ENCODE measurements around the gene ACP2.

ACP2 gene

GRCh38 chr11:47267876-47268275 is 19.3 kb upstream of the ACP2 start:
- Histone ChIP-seq H3K9me3 (ENCODE audit: control insufficient read depth, insufficient read depth, low read length) (no peaks in the 10 kb centered on the region), H3K4me3 (ENCODE audit: low read depth, low read length) (peak overlapping the region; percentile 94; the same call in 1 of the 2 replicates), H3K27ac (ENCODE audit: low read depth, low read length) (peak overlapping the region; percentile 95), H3K27me3 (ENCODE audit: control insufficient read depth, insufficient read depth, low read length) (no peaks in the 10 kb centered on the region), H3K4me1 (ENCODE audit: control insufficient read depth, insufficient read depth, low read length) (peaks cover 33% of the 10 kb centered on the region), H3K9ac (ENCODE audit: low read depth, low read length) (no peak overlapping the region), H3K36me3 (ENCODE audit: control insufficient read depth, insufficient read depth, low read length) (no peaks in the 10 kb centered on the region)

DNA sequence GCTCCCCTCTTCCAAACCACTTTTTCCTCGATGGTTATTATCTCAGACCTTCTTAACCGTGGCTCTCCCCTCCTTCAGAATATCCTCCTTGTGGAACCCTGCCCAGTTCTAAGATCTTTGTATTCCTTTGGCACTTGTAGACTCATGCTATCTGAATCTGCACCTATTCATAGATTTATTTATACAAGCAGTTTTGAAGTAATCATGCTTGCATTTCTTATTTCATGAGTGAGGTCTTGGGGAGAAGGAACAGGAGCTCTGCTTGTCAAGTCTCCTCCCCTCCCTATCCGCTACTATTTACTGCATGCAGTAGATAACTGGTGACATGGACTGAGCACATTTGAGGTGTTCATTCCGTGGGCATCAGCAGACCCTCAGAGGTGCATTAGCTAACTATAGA is 15.9 kb upstream of the ACP2 start:
- Histone ChIP-seq H3K4me3 (ENCODE audit: low read depth, low read length) (no peak overlapping the region), H3K36me3 (ENCODE audit: control insufficient read depth, insufficient read depth, low read length) (no peaks in the 10 kb centered on the region), H3K27ac (ENCODE audit: low read depth, low read length) (no peak overlapping the region), H3K9me3 (ENCODE audit: control insufficient read depth, insufficient read depth, low read length) (no peaks in the 10 kb centered on the region), H3K9ac (ENCODE audit: low read depth, low read length) (no peak overlapping the region), H3K27me3 (ENCODE audit: control insufficient read depth, insufficient read depth, low read length) (no peaks in the 10 kb centered on the region), H3K4me1 (ENCODE audit: control insufficient read depth, insufficient read depth, low read length) (peaks cover 18% of the 10 kb centered on the region)

DNA sequence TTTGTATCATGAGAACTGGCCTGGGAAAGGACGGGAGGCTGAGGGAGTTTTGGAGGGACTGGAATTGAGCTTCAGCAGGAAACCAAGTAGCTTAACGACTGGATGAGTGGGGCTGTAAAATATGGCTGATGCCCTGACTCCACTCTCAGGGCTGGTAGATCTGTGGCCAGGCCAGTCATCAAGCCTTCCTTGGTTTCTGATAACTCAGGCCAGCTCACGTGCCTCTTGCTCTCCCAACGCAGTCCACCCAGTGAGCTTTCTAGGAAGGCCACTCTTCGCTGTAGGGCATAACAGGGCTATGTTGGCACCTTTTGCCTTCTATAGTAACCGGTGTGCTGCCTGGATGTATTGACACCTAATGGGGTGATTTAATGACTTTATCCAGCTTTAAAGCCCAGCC is 15.5 kb upstream of the ACP2 start:
- H3K4me1 ChIP-seq (ENCODE audit: control insufficient read depth, insufficient read depth, low read length), result peaks cover 21% of the 10 kb centered on the region
- no peak overlapping the region for H3K27ac ChIP-seq (ENCODE audit: low read depth, low read length)

DNA sequence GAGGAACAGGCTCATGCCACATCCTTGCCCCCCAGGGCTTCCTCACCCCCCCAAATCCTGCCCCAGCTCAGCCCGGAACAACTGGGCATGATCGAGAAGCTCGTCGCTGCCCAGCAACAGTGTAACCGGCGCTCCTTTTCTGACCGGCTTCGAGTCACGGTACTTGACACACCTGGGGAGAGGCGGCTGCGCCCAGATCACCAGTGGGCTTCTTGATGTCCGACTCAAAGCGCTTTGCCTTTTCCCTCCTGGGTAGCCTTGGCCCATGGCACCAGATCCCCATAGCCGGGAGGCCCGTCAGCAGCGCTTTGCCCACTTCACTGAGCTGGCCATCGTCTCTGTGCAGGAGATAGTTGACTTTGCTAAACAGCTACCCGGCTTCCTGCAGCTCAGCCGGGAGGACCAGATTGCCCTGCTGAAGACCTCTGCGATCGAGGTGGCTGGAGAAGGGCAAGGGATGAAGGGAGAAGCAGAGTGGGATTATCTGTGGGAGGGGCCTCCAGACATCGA is 12.7 kb upstream of the ACP2 start:
- H3K9me3 ChIP-seq (ENCODE audit: control insufficient read depth, insufficient read depth, low read length), result no peaks in the 10 kb centered on the region
- H3K9ac ChIP-seq (ENCODE audit: low read depth, low read length), result no peak overlapping the region
- peaks cover 18% of the 10 kb centered on the region for H3K4me1 ChIP-seq (ENCODE audit: control insufficient read depth, insufficient read depth, low read length)
- no peak overlapping the region for H3K27ac ChIP-seq (ENCODE audit: low read depth, low read length)
- no peak overlapping the region for H3K4me3 ChIP-seq (ENCODE audit: low read depth, low read length)
- no peaks in the 10 kb centered on the region for H3K27me3 ChIP-seq (ENCODE audit: control insufficient read depth, insufficient read depth, low read length)
- H3K36me3 ChIP-seq (ENCODE audit: control insufficient read depth, insufficient read depth, low read length), result no peaks in the 10 kb centered on the region

More for the DNA sequence above, 15.5 kb upstream of the ACP2 start:
- Histone ChIP-seq H3K27me3 (ENCODE audit: control insufficient read depth, insufficient read depth, low read length) (no peaks in the 10 kb centered on the region), H3K9me3 (ENCODE audit: control insufficient read depth, insufficient read depth, low read length) (no peaks in the 10 kb centered on the region), H3K9ac (ENCODE audit: low read depth, low read length) (no peak overlapping the region), H3K4me3 (ENCODE audit: low read depth, low read length) (no peak overlapping the region), H3K36me3 (ENCODE audit: control insufficient read depth, insufficient read depth, low read length) (no peaks in the 10 kb centered on the region)

DNA sequence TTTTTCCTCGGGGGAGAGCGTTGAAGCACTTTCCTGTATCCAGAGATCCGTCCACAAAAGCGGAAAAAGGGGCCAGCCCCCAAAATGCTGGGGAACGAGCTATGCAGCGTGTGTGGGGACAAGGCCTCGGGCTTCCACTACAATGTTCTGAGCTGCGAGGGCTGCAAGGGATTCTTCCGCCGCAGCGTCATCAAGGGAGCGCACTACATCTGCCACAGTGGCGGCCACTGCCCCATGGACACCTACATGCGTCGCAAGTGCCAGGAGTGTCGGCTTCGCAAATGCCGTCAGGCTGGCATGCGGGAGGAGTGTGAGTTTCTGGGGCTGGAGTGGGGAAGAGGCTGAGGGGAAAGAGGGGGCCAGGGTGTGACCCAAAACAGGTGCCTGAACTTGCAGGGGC is 11.8 kb upstream of the ACP2 start:
- H3K27me3 ChIP-seq (ENCODE audit: control insufficient read depth, insufficient read depth, low read length), result no peaks in the 10 kb centered on the region
- no peaks in the 10 kb centered on the region for H3K9me3 ChIP-seq (ENCODE audit: control insufficient read depth, insufficient read depth, low read length)
- no peaks in the 10 kb centered on the region for H3K36me3 ChIP-seq (ENCODE audit: control insufficient read depth, insufficient read depth, low read length)
- peaks cover 18% of the 10 kb centered on the region for H3K4me1 ChIP-seq (ENCODE audit: control insufficient read depth, insufficient read depth, low read length)
- no peak overlapping the region for H3K9ac ChIP-seq (ENCODE audit: low read depth, low read length)
- H3K4me3 ChIP-seq (ENCODE audit: low read depth, low read length), result no peak overlapping the region
- H3K27ac ChIP-seq (ENCODE audit: low read depth, low read length), result no peak overlapping the region

- peak overlapping the region; percentile 53 for H3K27ac ChIP-seq (ENCODE audit: low read depth, low read length)
- 0 out of 2 replicates have a peak overlapping the region, but pooled peaks have one; percentile 5 for H3K9ac ChIP-seq (ENCODE audit: low read depth, low read length)
- no peak overlapping the region for H3K4me3 ChIP-seq (ENCODE audit: low read depth, low read length)
- no peaks in the 10 kb centered on the region for H3K9me3 ChIP-seq (ENCODE audit: control insufficient read depth, insufficient read depth, low read length)
- H3K27me3 ChIP-seq (ENCODE audit: control insufficient read depth, insufficient read depth, low read length), result no peaks in the 10 kb centered on the region
- H3K4me1 ChIP-seq (ENCODE audit: control insufficient read depth, insufficient read depth, low read length), result peaks cover 18% of the 10 kb centered on the region
- no peaks in the 10 kb centered on the region for H3K36me3 ChIP-seq (ENCODE audit: control insufficient read depth, insufficient read depth, low read length)
Measured at GRCh38 chr11:47259232-47259977, 10.8 kb upstream of the ACP2 start.

DNA sequence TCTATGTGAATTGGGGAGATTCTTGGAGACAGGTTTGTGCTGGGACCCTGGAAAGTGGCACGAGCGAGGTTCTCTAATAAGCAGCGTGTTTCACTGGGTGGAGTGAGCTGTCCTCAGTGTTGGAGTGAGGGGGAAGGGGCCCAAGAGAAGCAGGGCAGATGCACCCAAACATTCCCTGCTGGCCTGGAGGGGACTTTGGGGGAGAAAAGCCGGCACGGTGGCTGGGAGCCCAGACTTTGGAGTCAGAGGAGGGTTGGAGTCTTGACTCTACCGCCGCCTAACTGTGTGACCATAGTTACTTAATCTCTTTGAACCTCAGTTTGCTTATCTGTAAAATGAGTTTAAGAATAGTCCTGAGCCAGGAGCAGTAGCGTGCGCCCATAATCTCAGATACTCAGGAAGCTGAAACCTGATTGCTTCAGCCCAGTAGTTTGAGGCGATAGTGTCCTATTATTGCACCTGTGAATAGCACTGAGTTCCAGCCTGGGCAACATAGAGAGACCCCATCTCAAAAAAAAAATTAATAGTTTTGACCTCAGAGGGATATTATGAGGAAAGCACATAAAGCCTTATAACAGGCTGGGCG is 9.8 kb upstream of the ACP2 start:
- H3K27ac ChIP-seq (ENCODE audit: low read depth, low read length), result peak overlapping the region; percentile 90
- H3K9ac ChIP-seq (ENCODE audit: low read depth, low read length), result no peak overlapping the region
- H3K9me3 ChIP-seq (ENCODE audit: control insufficient read depth, insufficient read depth, low read length), result no peaks in the 10 kb centered on the region
- H3K4me1 ChIP-seq (ENCODE audit: control insufficient read depth, insufficient read depth, low read length), result peaks cover 18% of the 10 kb centered on the region
- no peaks in the 10 kb centered on the region for H3K27me3 ChIP-seq (ENCODE audit: control insufficient read depth, insufficient read depth, low read length)
- H3K4me3 ChIP-seq (ENCODE audit: low read depth, low read length), result peak overlapping the region; percentile 46; the same call in 1 of the 2 replicates
- H3K36me3 ChIP-seq (ENCODE audit: control insufficient read depth, insufficient read depth, low read length), result no peaks in the 10 kb centered on the region

- peak within 1 kb of the TSS; percentile 90 for H3K27ac ChIP-seq (ENCODE audit: low read depth, low read length)
- peaks cover 18% of the 10 kb centered on the region for H3K4me1 ChIP-seq (ENCODE audit: control insufficient read depth, insufficient read depth, low read length)
Measured at GRCh38 chr11:47257517-47258316, 9.1 kb upstream of the ACP2 start, which contains the start of gene NR1H3. NR1H3 (plus strand) TSS chr11:47257996; CDS start chr11:47259217, 1,221 bp downstream.

DNA sequence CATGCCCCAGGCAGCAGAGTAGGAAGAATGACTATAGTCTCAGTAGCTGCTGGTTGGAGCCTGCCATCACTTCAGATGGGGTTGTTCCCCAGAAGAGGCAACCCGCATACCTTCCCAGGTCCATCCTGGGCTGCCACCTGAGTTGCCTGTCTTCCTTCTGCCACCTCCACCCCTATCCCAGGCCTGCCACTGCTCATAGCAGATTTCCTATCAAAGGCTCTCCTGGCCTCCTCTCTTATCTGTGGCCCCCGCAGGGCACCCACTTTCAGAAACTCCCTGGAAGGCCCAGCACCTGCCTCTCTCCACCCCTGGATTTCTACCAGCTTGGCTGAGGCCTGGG is 8.5 kb upstream of the ACP2 start:
- Histone ChIP-seq H3K27me3 (ENCODE audit: control insufficient read depth, insufficient read depth, low read length) (no peaks in the 10 kb centered on the region), H3K36me3 (ENCODE audit: control insufficient read depth, insufficient read depth, low read length) (no peaks in the 10 kb centered on the region), H3K4me3 (ENCODE audit: low read depth, low read length) (peak overlapping the region; percentile 46), H3K27ac (ENCODE audit: low read depth, low read length) (peak overlapping the region; percentile 90), H3K9me3 (ENCODE audit: control insufficient read depth, insufficient read depth, low read length) (no peaks in the 10 kb centered on the region), H3K4me1 (ENCODE audit: control insufficient read depth, insufficient read depth, low read length) (peaks cover 18% of the 10 kb centered on the region), H3K9ac (ENCODE audit: low read depth, low read length) (peak overlapping the region; percentile 62; the same call in 1 of the 2 replicates)

More at GRCh38 chr11:47257517-47258316, 9.1 kb upstream of the ACP2 start, which contains the start of gene NR1H3:
- H3K9ac ChIP-seq (ENCODE audit: low read depth, low read length), result peak within 1 kb of the TSS; percentile 62; the same call in 1 of the 2 replicates
- H3K9me3 ChIP-seq (ENCODE audit: control insufficient read depth, insufficient read depth, low read length), result no peaks in the 10 kb centered on the region
- H3K36me3 ChIP-seq (ENCODE audit: control insufficient read depth, insufficient read depth, low read length), result no peaks in the 10 kb centered on the region
- peak within 1 kb of the TSS; percentile 46 for H3K4me3 ChIP-seq (ENCODE audit: low read depth, low read length)
- H3K27me3 ChIP-seq (ENCODE audit: control insufficient read depth, insufficient read depth, low read length), result no peaks in the 10 kb centered on the region

DNA sequence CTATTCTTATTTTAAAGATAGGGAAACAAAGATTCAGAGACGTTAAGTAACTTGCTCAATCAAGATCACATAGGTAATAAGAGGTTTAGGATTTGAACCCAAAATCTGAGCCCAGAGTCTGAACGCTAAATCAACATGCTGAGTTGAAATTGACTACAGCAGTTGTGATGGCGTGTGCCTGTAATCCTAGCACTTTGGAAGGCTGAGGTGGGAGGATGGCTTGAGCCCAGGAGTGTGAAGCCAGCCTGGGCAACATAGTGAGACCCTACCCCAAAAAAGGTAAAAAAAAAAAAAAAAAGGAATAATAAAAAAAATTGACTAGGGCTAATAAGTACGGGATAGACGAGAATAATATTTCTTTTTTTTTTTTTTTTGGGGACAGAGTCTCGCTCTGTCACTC is 7.8 kb upstream of the ACP2 start:
- Histone ChIP-seq H3K9me3 (ENCODE audit: control insufficient read depth, insufficient read depth, low read length) (no peaks in the 10 kb centered on the region), H3K27me3 (ENCODE audit: control insufficient read depth, insufficient read depth, low read length) (no peaks in the 10 kb centered on the region), H3K36me3 (ENCODE audit: control insufficient read depth, insufficient read depth, low read length) (no peaks in the 10 kb centered on the region), H3K4me3 (ENCODE audit: low read depth, low read length) (no peak overlapping the region), H3K9ac (ENCODE audit: low read depth, low read length) (no peak overlapping the region), H3K27ac (ENCODE audit: low read depth, low read length) (no peak overlapping the region), H3K4me1 (ENCODE audit: control insufficient read depth, insufficient read depth, low read length) (peaks cover 18% of the 10 kb centered on the region)
